ENCODE data around the gene TSC22D4.
A peak's percentile ranks its signal among the peaks of the same experiment; 100 is the strongest.
"Not testable (repeated sequence)": the region's sequence is repeated elsewhere in the genome, so short reads cannot be mapped to it uniquely, and the experiment has no call there.

The TSC22D4 gene

GRCh38 chr7:100478958-100479660 lies at the start of gene TSC22D4:
TSC22D4 (minus strand) TSS chr7:100479214; CDS start chr7:100478038, 1,176 bp downstream.
- DNase-seq (ENCODE audit: low read depth): peak; percentile 89
- H3K4me3 ChIP-seq (ENCODE audit: low read depth, low read length): peak within 1 kb of the TSS; percentile 92

DNA sequence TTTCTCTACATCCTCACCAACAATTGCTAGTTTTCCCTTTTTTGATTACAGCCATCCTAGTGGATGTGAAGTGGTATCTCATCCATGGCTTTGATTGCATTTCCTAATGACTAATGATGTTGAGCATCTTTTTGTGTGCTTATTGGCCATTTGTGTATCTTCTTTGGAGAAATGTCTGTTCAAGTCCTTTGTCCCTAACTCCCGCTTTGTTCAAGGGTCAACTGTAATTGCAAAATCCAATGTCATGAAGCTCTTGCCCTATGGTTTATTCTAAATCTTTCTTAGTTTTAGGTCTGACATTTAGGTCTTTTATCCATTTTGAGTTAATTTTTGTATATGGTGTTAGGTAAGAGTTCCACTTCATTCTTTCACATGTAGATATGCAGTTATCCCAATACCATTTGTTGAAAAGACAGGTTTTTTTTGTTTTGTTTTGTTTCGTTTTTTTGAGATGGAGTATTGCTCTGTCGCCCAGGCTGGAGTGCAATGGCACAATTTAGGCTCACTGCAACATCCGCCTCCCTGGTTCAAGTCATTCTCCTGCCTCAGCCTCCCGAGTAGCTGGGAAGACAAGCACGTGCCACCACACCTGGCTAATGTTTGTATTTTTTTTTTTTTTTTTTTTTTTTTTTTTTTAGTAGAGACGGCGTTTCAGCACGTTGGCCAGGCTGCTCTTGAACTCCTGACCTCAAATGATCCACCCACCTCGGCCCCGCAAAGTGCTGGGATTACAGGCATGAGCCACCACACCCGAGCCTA lies 49.3 kb upstream of the TSC22D4 start:
- DNase-seq (ENCODE audit: low read depth); H3K4me3 ChIP-seq (ENCODE audit: low read depth, low read length): not testable (repeated sequence)

DNA sequence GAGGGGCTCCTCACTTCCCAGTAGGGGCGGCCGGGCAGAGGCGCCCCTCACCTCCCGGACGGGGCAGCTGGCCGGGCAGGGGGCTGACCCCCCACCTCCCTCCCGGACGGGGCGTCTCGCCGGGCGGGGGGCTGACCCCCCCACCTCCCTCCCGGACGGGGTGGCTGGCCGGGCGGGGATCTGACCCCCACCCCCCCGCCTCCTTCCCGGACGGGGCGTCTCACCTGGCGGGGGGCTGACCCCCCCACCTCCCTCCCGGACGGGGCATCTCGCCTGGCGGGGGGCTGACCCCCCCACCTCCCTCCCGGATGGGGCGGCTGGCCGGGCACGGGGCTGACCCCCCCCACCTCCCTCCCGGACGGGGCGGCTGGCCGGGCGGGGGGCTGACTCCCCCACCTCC lies 44.2 kb upstream of the TSC22D4 start:
- H3K4me3 ChIP-seq (ENCODE audit: low read depth, low read length); DNase-seq (ENCODE audit: low read depth): not testable (repeated sequence)

GRCh38 chr7:100521909-100522593 lies 43.0 kb upstream of the TSC22D4 start:
- DNase-seq (ENCODE audit: low read depth); H3K4me3 ChIP-seq (ENCODE audit: low read depth, low read length): not testable (repeated sequence)

- no peak for DNase-seq (ENCODE audit: low read depth)
- H3K4me3 ChIP-seq (ENCODE audit: low read depth, low read length): no peak overlapping the region
These were observed 42.1 kb upstream of the TSC22D4 start for GRCh38 chr7:100521076-100521475.

DNA sequence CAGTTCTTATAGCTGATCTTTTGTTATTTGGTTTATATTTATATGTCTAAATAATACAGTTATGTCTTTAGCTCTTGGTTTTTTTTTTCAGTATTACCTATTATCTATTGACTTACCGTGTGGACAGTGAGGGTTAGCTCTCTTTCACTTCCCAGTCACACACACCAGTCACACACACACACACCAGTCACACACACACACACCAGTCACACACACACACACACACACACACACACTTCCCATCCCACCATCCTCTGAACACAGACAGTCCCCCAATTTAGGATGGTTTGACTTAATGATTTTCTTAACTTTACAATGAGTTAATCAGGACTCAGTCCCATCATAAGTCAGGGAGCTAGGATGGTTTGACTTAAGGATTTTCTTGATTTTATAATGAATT lies 41.1 kb upstream of the TSC22D4 start:
- H3K4me3 ChIP-seq (ENCODE audit: low read depth, low read length): no peak overlapping the region
- no peak for DNase-seq (ENCODE audit: low read depth)

- DNase-seq (ENCODE audit: low read depth): no peak
These were observed 40.6 kb upstream of the TSC22D4 start for GRCh38 chr7:100519580-100519979.

GRCh38 chr7:100517305-100517704 lies 38.3 kb upstream of the TSC22D4 start:
- no peak overlapping the region for H3K4me3 ChIP-seq (ENCODE audit: low read depth, low read length)
- no peak for DNase-seq (ENCODE audit: low read depth)

More at GRCh38 chr7:100519580-100519979, 40.6 kb upstream of the TSC22D4 start:
- H3K4me3 ChIP-seq (ENCODE audit: low read depth, low read length): no peak overlapping the region

- H3K4me3 ChIP-seq (ENCODE audit: low read depth, low read length): no peak overlapping the region
- DNase-seq (ENCODE audit: low read depth): peak; percentile 85
These were observed 37.3 kb upstream of the TSC22D4 start for GRCh38 chr7:100516135-100516812.

- H3K4me3 ChIP-seq (ENCODE audit: low read depth, low read length): no peak overlapping the region
- peak; percentile 58 for DNase-seq (ENCODE audit: low read depth)
These were observed 36.1 kb upstream of the TSC22D4 start for GRCh38 chr7:100515072-100515532.

DNA sequence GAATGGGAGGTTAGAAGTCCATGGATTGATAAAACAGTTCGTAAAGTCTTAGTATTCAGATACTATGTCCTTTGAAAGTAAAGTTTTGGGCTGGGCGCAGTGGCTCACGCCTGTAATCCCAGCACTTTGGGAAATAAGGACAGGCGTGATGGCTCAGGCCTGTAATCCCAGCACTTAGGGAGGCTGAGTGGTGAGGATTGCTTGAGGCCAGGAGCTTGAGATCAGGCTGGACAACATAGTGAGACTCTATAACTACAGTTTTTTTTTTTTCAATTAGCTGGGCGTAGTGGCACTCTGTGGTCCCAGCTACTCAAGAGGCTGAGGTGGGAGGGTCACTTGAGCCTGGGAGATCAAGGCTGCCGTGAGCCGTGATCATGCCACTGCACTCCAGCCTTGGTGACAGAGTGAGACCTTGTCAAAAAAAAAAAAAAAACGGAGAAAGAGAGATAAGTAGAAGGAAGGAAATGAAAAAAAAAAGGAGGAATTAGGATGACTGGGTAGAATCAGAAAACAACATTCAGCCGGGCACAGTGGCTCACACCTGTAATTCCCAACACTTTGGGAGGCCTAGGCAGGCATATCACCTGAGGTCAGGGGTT lies 34.3 kb upstream of the TSC22D4 start:
- no peak for DNase-seq (ENCODE audit: low read depth)
- no peak overlapping the region for H3K4me3 ChIP-seq (ENCODE audit: low read depth, low read length)

GRCh38 chr7:100510437-100511239 lies 31.6 kb upstream of the TSC22D4 start:
- no peak for DNase-seq (ENCODE audit: low read depth)
- no peak overlapping the region for H3K4me3 ChIP-seq (ENCODE audit: low read depth, low read length)

DNA sequence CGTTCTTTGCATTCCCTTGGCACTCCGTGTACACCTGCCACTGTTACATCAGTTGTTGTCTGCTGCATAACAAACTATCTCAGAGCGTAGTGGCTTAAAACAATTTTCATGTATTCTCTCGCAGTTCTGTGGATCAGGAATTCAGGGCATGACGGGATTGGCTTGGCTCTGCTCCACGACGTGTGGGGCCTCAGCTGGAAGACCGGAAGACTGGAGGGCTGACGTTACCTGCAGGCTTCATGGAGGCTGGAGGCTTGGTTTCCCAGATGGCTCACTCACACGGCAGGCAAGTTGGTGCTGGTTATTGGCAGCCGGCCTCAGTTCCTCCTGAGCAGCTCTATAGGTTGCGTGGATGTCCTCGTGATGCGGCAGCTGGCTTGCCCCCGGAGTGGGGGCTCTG lies 30.2 kb upstream of the TSC22D4 start:
- H3K4me3 ChIP-seq (ENCODE audit: low read depth, low read length): no peak overlapping the region
- DNase-seq (ENCODE audit: low read depth): peak; percentile 85

- no peak for DNase-seq (ENCODE audit: low read depth)
- H3K4me3 ChIP-seq (ENCODE audit: low read depth, low read length): no peak overlapping the region
These were observed 27.4 kb upstream of the TSC22D4 start for GRCh38 chr7:100506356-100506923.

DNA sequence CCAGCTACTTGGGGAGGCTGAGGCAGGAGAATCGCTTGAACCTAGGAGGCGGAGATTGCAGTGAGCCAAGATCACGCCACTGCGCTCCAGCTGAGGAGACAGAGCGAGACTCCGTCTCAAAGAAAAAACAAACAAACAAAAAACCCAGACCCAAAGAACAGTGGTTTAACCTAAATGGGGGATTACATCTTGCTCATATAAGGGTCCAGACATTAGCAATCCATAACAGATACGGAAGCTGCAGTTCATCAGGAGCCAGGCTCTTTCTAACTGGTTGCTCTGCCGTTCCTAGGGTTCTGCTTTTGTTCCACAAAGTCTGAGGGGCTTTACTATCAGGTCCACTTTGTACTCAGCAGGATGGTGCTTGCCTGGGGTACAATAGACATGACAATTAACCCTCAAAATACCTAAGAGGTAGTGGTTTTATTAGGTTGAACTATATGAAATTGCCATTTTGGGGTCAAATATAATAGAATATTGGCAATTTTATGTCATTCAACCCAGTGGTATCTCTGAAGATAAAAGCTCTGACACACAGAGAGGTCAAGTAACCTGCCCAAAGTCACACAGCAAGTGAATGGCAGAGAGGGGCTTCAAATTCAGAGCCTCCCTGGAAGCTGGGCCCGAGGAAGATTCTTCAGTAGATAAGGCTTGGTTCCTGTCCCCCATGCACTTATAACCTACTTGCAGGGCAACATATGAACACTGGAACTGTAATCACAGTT lies 26.0 kb upstream of the TSC22D4 start:
- H3K4me3 ChIP-seq (ENCODE audit: low read depth, low read length): no peak overlapping the region
- no peak for DNase-seq (ENCODE audit: low read depth)

GRCh38 chr7:100504031-100504430 lies 25.0 kb upstream of the TSC22D4 start:
- DNase-seq (ENCODE audit: low read depth); H3K4me3 ChIP-seq (ENCODE audit: low read depth, low read length): not testable (repeated sequence)

DNA sequence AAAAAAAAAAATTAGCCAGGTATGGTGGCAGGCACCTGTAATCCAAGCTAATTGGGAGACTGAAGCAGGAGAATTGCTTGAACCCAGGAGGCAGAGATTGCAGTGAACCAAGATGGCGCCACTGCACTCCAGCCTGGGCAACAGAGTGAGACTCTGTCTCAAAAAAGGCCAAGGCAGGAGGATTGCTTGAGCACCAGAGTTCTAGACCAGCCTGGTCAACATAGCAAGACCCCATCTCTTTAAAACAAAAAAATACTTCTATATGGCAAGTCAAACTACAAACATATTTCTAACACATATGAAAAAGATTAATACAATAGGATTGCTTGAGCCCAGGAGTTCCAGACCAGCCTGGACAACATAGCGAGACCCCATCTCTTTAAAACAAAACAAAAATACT lies 21.7 kb upstream of the TSC22D4 start:
- DNase-seq (ENCODE audit: low read depth); H3K4me3 ChIP-seq (ENCODE audit: low read depth, low read length): not testable (repeated sequence)

DNA sequence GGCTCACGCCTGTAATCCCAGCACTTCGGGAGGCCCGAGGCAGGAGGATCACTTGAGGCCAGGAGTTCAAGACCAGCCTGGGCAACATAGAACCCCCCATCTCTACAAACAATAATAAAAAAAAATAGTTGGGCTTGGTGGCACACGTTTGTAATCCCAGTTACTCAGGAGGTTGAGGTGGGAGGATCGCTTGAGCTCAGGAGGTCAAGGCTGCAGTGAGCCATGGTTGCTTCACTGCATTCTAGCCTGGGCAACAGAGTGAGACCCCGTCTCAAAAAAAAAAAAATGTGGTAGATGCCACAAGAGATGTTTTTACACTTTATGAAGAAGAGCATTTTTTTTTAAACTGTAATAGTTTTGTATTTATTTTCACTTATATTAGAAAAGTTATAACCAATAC lies 17.5 kb upstream of the TSC22D4 start:
- no peak overlapping the region for H3K4me3 ChIP-seq (ENCODE audit: low read depth, low read length)
- no peak for DNase-seq (ENCODE audit: low read depth)
